ENCODE measurements around the gene ZDHHC12. TPM values are rescaled to one million over a fixed set of nuclear protein-coding genes. Genes with fewer than 3 reads are reported as not detected.

ZDHHC12 gene
- 44.8 and 51.5 TPM in 2 replicates for total RNA-seq

GRCh38 chr9:128723866-128724743, at the start of gene ZDHHC12:
Gene ZDHHC12, minus strand, starts transcription at chr9:128724127. Its CDS starts 34 bp downstream, at chr9:128724093.

GRCh38 chr9:128771745-128772519, 48.0 kb upstream of the ZDHHC12 start, which contains the start of gene ZER1:
Gene ZER1, minus strand, starts transcription at chr9:128771927. Its CDS starts 16,362 bp downstream, at chr9:128755565.

GRCh38 chr9:128702445-128702948, 21.4 kb downstream of the ZDHHC12 start, which contains the start of gene PKN3:
Gene PKN3, plus strand, starts transcription at chr9:128702503. Its CDS starts 413 bp downstream, at chr9:128702916.

GRCh38 chr9:128688501-128689292, 35.2 kb downstream of the ZDHHC12 start, which contains the start of gene SET:
Gene SET, plus strand, starts transcription at chr9:128689222. Its CDS starts 361 bp downstream, at chr9:128689583.

Other genes with a start within 250 kb of the ZDHHC12 start
- 26.8 and 28.4 TPM in 2 replicates for gene GLE1, start 219.4 kb downstream of the ZDHHC12 start, total RNA-seq
- gene SPTAN1, start 171.5 kb downstream of the ZDHHC12 start, total RNA-seq: 381 and 452 TPM in 2 replicates
- 52.9 and 79.4 TPM in 2 replicates for gene DYNC2I2, start 67.3 kb downstream of the ZDHHC12 start, total RNA-seq
- gene SET, start 34.9 kb downstream of the ZDHHC12 start, total RNA-seq: 305 and 552 TPM in 2 replicates
- gene PKN3, start 21.6 kb downstream of the ZDHHC12 start, total RNA-seq: 1.9 and 2.3 TPM in 2 replicates
- gene ZER1, start 47.8 kb upstream of the ZDHHC12 start, total RNA-seq: 29.5 and 52.4 TPM in 2 replicates
- gene TBC1D13, start 63.1 kb upstream of the ZDHHC12 start, total RNA-seq: 12.7 and 21.8 TPM in 2 replicates
- 20.4 and 22.0 TPM in 2 replicates for gene ENDOG, start 94.4 kb upstream of the ZDHHC12 start, total RNA-seq
- 17.9 and 22.0 TPM in 2 replicates for gene SPOUT1, start 105.7 kb upstream of the ZDHHC12 start, total RNA-seq
- 9.1 and 13.7 TPM in 2 replicates for gene KYAT1, start 157.8 kb upstream of the ZDHHC12 start, total RNA-seq
- gene LRRC8A, start 158.0 kb upstream of the ZDHHC12 start, total RNA-seq: 29.1 and 44.0 TPM in 2 replicates
- gene PHYHD1, start 196.9 kb upstream of the ZDHHC12 start, total RNA-seq: 16.1 and 18.7 TPM in 2 replicates
- gene DOLK, start 223.5 kb upstream of the ZDHHC12 start, total RNA-seq: 28.2 and 40.9 TPM in 2 replicates
- 38.5 and 43.5 TPM in 2 replicates for gene NUP188, start 223.6 kb upstream of the ZDHHC12 start, total RNA-seq

Data from smooth muscle cell of trachea (primary cell).